Measurements from ENCODE around the gene XIRP1.

DNA sequence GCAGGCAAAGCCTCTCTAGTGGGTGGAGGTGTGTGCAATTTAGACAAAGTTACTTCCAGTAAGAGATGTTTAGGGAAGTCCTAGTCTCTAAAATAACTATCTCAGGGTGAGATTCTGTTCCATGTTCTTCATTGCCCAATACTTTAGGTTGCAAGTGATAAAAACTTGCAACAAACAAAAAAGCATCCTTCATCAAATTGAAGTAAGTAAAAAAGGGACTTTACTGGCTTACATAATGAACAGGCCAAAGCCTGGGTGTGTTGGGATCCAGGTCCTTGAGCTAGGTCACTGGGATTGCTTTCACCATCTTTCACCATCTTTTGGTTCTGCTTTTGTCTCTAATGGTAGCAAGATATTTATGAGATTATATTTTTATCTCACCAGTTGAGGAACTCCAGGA, 49.2 kb upstream of the XIRP1 start:
- TF ChIP-seq POLR2AphosphoS5 (IDR thresholded peaks at IDR 0.05; ENCODE audit: low read depth, low read length) (no peak), TAF1 (IDR thresholded peaks at IDR 0.05; ENCODE audit: low read depth, low read length) (no peak)

All from GM12891 (cell line).